Measurements from ENCODE around the gene VAMP1.

DNA sequence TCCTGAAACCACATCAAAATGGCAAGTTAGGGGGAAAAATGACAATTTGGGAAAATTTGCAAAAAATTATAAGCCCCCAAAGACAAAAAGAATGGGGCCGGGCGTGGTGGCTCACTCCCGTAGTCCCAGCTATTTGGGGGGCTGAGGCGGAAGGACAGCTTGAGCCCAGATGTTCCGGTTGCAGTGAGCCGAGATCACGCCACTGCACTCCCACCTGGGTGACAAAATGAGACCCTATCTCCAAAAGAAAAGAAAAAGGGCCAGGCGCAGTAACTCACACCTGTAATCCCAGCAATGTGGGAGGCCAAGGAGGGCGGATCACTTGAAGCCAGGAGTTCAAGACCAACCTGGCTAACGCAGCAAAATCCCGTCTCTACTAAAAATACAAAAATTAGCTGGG, 2.0 kb upstream of the VAMP1 start:
- TF ChIP-seq EP300 (IDR thresholded peaks at IDR 0.05): no peak
- TF ChIP-seq, protein P1, sequence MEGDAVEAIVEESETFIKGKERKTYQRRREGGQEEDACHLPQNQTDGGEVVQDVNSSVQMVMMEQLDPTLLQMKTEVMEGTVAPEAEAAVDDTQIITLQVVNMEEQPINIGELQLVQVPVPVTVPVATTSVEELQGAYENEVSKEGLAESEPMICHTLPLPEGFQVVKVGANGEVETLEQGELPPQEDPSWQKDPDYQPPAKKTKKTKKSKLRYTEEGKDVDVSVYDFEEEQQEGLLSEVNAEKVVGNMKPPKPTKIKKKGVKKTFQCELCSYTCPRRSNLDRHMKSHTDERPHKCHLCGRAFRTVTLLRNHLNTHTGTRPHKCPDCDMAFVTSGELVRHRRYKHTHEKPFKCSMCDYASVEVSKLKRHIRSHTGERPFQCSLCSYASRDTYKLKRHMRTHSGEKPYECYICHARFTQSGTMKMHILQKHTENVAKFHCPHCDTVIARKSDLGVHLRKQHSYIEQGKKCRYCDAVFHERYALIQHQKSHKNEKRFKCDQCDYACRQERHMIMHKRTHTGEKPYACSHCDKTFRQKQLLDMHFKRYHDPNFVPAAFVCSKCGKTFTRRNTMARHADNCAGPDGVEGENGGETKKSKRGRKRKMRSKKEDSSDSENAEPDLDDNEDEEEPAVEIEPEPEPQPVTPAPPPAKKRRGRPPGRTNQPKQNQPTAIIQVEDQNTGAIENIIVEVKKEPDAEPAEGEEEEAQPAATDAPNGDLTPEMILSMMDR (IDR thresholded peaks at IDR 0.05): no peak
- no peak for TF ChIP-seq POLR2A (IDR thresholded peaks at IDR 0.05)
- no peak for TF ChIP-seq POLR2AphosphoS5 (IDR thresholded peaks at IDR 0.05)
